GM21619 (cell line): ENCODE data around the gene KCNMB2.

Source experiments
- ATAC-seq: cut with Tn5 transposase; IDR thresholded peaks from one replicate; pipeline ENCODE4 v1.9.1; 2021; ENCODE audit not compliant: unreplicated experiment

Gene KCNMB2

GRCh38 chr3:178536211-178537079 is at the start of gene KCNMB2:
Gene KCNMB2 (plus strand): TSS chr3:178536436.
- no peak for ATAC-seq

- no peak for ATAC-seq
These were observed 49.3 kb upstream of the KCNMB2 start for GRCh38 chr3:178486903-178487302.

- no peak for ATAC-seq
These were observed 48.5 kb upstream of the KCNMB2 start for GRCh38 chr3:178487752-178488151.

GRCh38 chr3:178491751-178492150 is 44.5 kb upstream of the KCNMB2 start:
- no peak for ATAC-seq

- no peak for ATAC-seq
These were observed 43.7 kb upstream of the KCNMB2 start for GRCh38 chr3:178492491-178492890.

GRCh38 chr3:178494386-178494785 is 41.9 kb upstream of the KCNMB2 start:
- ATAC-seq, result no peak

GRCh38 chr3:178496911-178497310 is 39.3 kb upstream of the KCNMB2 start:
- ATAC-seq, result no peak

- ATAC-seq, result no peak
These were observed 37.4 kb upstream of the KCNMB2 start for GRCh38 chr3:178498871-178499270.

GRCh38 chr3:178500631-178501030 is 35.6 kb upstream of the KCNMB2 start:
- ATAC-seq, result no peak

- ATAC-seq, result no peak
These were observed 32.1 kb upstream of the KCNMB2 start for GRCh38 chr3:178504128-178504527.

- no peak for ATAC-seq
These were observed 30.4 kb upstream of the KCNMB2 start for GRCh38 chr3:178505832-178506231.

- no peak for ATAC-seq
These were observed 28.5 kb upstream of the KCNMB2 start for GRCh38 chr3:178507507-178508442.

- ATAC-seq, result no peak
These were observed 27.8 kb upstream of the KCNMB2 start for GRCh38 chr3:178508443-178508825.

GRCh38 chr3:178510496-178510895 is 25.7 kb upstream of the KCNMB2 start:
- ATAC-seq, result no peak

- ATAC-seq, result no peak
These were observed 23.6 kb upstream of the KCNMB2 start for GRCh38 chr3:178512647-178513046.

GRCh38 chr3:178513546-178514380 is 22.5 kb upstream of the KCNMB2 start:
- no peak for ATAC-seq

- no peak for ATAC-seq
These were observed 21.8 kb upstream of the KCNMB2 start for GRCh38 chr3:178514401-178514800.

- peak; percentile 19 for ATAC-seq
These were observed 21.0 kb upstream of the KCNMB2 start for GRCh38 chr3:178515076-178515744.

GRCh38 chr3:178517665-178518334 is 18.4 kb upstream of the KCNMB2 start:
- no peak for ATAC-seq
